Hepatic stellate cell (primary cell): Measurements from ENCODE around the gene SLC7A6OS.
A peak's percentile ranks its signal among the peaks of the same experiment; 100 is the strongest.

Source experiments
- DNase-seq: peaks from one replicate; pipeline ENCODE4 v3.0.0; 2011; ENCODE audit warnings: low spot score

SLC7A6OS gene

DNA sequence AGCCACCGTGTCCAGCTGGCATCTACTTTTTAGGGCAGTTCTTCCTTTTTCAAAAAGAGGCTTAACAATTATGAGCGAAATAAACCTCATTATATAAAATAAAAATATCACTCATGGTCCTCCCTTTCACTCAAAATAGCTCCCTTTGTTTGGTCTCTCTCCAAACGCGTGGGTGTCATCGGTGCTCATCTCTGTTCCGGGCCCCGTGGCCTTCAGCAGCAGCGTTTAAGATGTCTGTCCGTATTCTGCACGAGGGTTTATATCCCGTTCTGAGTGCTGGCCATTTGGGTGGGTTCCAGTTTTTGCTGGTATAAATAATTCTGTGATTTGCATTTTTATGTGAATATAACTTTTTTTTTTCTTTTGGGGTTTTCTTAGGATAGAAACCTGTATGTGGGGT, 33.5 kb upstream of the SLC7A6OS start:
- DNase-seq = no peak

DNA sequence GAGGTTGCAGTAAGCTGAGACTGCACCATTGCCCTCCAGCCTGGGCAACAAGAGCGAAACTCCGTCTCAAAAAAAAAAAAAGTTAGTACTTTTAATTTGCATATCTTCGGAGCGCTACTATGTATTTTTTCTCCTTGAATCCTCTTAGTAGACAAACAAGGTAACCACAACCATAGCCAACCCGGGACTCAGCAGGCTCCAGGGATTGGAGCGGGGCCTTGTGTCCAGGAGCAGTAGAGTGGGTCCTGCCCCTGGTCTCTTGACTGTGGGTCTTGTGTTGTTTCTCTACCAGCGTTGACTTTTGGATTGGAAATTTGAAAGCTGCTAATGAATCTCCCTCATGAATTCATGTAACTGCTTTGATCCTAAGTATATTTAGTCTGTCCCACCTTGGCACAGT, 32.4 kb upstream of the SLC7A6OS start:
- no peak for DNase-seq

DNA sequence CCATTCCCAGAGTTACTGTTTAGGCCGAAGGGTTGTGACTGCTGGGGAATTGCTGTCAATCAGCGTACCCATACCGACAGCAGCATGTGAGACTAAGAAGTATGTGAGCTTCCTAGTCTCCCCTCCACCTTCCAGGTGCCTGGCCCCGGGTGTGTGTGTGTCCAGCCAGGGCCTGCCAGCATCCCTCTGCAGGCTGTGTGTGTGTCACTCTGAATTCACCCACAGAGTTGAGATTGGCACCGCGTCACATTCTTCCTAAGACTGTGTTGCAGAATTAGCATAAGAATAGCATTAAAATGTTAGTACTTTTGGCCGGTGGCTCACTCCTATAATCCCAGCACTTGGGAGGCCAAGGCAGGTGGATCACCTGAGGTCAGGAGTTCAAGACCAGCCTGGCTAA, 31.9 kb upstream of the SLC7A6OS start:
- DNase-seq = no peak

DNA sequence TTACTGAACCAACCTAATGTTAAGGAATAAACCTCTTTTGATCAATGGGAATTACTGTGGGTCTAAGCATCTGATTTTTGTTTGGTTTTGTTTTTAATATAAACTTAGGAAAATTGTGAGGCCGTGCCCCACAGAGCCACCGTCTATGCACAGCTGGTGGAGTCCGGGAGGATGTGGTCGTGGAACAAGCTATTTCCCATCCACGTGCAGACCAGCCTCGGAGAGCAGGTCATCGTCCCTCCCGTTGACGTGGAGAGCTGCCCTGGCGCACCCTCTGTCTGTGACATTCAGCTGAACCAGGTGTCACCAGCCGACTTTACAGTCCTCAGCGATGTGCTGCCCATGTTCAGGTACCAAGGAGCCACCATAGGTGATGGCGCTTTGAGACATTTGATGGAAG, 28.5 kb upstream of the SLC7A6OS start:
- DNase-seq = no peak

DNA sequence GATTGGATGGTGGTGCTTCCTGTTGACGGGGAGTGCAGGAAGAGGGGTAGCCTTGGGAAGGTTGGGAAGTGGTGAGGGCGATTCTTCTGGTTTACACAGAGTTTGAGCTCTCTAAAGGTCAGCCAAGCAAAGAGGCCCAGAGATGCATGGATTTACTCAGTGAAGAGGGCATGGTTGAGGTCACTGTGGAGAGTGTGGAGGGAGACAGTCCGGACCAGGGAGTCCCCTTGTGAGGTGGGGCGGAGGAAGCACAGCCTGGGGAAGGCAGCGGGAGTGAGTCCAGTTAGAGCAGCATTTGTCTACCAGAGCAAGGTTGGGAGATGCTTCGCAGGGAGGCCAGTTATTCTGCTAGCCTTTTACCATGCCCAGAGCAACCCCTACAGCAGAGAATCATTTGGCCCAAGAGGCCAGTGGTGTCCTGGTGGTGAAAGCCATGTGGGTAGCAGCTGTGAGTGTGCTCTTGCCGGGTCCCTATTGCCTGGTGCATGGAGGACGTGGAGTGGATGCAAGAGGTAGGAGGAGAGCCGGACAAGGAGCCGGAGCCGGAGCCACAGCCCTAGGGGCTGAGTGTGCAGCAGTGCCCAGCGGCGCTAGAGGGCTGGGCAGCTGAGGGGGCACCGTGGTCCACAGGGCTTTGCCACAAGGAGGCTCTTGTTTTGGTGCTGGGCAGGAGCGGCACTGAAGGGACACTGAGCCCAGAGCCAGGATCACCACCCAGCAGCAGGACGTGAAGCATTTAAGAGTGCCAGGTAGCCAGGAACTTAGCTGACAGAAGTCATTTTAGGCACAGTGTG, 27.8 kb upstream of the SLC7A6OS start:
- no peak for DNase-seq

DNA sequence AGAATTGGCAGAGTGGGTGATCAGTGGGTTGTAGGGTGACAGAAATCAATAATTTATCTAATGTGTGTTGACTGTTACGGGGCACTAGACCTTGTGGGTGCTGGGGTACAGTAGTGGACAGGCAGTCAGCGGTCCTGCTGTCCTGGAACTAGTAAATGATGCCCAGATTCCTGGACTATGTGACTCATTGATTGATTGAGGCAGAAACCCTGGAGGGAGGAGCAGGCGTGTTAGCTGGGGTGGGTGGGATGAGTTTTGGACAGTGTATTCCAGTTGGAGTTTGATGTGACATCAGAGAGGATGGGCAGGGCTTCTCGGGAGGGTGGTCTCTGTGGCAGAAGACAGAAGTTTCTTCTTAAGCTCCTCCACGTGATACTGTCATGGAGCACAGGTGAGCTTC, 24.4 kb upstream of the SLC7A6OS start:
- DNase-seq = no peak

DNA sequence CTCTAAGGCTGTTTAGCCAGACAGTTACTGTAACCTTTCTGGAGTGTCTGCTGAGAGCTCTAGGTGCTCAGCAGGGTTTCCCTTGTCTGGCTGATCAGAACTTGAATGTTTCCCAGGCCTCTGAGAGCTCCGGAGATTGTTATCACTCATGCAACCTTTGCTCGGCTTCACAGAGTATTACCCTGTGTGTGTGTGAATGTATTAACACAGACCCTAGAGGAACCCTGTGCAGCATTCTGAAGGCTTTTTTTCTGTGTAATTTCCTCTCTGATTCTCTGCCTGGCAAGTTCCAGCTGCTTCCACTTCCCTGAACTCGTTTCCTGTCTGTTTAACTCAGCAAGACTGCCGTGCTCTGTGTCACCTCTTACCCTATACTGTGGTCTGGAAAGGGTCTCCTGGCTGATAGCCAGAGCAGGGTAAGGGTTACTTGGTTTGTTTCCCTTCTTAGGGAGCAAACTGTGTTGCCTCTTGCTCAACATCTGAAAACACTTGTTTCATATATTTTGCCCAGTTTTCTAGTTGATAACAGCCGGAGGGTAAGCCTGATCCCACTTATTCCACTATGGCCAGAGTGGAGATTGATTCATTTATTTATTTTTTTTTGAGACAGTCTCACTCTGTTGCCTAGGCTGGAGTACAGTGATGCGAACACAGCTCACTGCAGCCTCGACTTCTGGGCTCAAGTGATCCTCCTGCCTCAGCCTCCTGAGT, 21.8 kb upstream of the SLC7A6OS start:
- no peak for DNase-seq

DNA sequence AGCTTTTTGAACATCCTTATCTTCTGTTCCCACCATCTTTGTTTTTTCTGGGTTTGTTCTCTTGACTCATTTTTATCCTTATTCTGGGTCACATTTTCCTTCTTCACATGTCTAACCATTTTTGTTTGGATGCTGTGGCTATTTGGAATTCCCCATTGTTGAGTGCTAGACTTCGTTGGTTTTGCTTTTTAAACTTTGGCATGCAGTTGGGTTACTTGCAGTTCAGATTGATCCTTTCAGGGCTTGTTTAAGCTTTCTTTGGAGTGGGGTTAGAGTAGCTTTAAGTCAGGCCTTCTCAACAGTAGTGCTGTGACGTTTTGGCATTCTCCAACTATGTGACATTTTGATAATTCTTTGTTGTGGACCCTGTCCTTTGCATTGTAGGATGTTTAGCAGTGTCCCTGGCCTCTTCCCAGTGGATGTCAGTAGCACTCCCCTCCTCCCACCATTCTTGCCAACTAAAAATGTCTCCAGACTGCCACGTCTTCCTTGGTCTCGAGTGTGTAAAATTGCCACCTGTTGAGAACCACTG, 21.2 kb upstream of the SLC7A6OS start:
- DNase-seq = peak; percentile 40

DNA sequence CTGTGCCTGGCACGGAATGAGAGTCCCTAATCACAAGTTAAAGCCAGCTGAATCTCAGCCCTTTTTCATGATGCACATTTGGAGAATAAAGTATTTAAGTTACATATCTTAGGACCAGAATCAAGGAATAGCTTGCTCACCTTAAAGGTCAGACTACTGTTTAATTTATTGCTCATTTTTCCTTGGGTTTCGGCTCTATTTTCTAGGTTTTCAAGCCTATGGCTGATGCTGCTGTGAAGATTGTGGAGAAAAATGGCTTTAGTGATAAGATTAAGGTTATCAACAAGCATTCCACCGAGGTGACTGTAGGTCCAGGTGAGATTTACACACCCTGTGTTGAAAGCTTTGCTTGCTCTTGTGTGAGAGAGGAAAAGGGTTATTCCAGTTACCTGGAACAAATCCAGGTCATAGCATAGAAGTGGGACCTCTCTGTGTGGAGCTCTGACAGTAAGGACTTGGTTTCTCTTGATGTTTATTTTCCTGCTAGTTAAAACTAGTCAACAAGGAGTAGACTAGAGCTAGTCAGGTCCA, 18.2 kb upstream of the SLC7A6OS start:
- DNase-seq = no peak

DNA sequence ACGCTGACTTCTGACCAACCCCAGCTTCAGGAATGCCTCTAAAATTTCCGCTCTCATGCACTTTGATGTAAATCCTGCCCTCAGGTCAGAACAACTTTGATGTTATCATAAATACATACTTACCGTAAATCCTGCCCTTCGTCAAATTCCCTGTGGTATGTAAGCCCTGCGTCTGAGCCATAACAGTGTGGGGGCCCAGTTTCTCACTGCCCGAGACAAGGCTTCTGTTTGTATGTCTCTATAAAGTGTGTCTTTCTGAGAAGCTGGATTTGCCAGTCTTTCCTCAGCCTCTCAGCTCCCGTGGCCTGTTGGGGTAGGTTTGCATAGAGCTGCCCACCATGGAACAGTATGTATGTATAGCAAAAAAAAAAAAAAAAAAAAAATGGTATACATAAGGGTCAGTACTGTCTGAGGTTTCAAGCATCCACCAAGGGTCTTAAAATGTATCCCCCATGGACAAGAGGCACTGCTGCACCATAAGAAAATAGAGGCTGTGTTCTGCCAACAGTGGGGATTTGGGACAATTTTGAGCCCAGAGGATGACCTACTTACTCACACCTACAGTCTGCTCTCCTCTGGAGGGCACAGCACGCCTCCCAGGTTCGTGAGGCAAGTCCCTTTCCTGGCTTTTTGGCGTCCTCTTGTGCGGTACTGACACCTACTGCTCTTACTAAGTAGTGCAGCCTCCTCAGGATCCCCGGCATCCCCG, 17.6 kb upstream of the SLC7A6OS start:
- DNase-seq = peak; percentile 84

DNA sequence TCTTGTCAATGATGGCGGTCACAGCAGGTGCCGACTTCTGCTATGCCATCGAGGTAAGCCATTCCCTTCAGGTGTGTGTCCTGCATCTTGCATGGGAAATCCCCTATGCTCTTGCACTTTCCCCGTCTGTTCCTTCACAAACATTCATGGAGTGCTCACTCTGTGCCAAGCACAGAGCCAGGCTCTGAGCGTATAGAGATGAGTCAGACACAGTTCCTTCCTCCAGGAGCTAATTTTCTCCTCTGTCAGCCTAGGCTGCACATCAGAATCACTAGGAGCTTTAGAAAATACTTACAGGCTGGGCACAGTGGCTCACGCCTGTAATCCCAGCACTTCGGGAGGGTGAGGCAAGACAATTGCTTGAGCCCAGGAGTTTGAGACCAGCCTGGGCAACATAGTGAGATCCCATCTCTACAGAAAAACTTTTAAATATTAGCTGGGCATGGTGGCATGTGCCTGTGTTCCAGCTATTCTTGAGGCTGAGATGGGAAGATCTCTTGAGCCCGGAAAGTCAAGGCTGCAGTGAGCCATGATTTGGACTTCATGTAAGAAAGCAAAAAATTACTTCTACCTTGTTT, 14.1 kb upstream of the SLC7A6OS start:
- DNase-seq = no peak

DNA sequence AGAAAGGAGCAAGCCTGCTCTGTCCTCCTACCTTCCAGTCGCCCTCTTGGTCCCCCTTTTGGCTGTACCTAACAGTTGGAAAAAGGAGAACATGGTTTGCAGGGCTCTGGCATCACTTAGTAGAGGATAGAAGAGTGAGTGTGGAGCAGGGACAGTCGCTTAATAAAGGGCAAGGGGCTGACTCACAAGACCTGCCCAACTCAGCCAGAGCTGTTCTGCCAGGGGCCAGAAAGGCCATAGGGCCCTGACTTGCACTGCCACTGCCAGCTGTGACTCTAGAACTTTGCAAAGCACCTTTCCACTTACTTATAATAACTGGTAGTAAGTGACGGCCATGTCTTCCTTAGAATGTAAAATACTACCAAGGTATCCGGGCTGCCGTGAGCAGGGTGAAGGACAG, 13.6 kb upstream of the SLC7A6OS start:
- no peak for DNase-seq

DNA sequence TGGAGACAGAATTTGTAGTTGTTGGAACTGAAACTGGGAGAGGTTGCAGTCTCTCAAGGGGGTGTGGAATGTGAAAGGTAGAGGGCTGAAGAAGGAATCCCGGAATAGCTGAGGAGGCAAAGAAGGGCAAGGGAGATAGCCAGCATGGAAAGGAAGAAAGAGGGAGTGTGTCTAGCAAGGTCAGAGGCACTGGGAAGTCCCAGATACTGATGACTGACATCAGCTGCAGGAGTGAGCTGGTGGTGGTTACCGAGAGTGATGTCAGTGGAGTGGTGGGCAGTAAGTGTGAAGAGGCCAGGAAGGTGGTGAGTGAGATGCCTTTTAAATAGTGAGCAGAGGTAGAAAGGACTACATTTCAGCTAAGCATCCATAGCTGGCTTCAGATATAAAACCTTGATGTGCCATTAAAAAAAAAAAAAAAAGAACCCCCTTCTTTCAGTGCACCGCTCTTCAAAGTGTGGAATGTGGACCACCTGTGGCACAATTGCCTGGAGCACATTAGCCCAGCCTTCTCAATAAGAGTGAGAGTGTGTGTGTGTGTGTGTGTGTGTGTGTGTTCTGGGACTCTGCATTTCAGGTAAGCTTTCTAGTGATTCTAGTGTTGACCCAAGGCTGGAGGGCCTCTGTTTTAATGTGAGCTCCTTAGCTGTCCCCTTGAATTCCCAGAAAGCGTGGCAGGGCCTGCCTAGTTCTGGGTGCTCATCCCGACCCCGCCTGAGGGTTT, 8.6 kb upstream of the SLC7A6OS start:
- no peak for DNase-seq

DNA sequence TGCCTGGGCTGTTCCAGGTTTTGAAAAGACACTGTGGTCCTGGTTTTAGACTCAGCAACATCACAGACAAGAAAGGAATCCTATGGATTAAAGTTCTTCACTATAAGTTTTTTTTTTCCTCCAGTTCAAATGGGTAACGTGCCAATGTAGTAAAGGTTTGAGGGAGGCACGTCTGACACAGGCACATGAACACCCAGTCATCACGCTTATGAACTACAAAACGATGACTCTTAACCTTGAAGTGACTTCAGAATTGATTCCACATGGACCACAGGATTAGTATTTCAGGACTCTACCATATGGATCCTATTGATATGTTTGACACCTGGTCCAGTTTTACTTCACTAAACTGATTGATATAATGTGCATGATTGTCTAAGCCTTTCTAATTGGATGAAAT, 2.4 kb upstream of the SLC7A6OS start:
- DNase-seq = no peak

DNA sequence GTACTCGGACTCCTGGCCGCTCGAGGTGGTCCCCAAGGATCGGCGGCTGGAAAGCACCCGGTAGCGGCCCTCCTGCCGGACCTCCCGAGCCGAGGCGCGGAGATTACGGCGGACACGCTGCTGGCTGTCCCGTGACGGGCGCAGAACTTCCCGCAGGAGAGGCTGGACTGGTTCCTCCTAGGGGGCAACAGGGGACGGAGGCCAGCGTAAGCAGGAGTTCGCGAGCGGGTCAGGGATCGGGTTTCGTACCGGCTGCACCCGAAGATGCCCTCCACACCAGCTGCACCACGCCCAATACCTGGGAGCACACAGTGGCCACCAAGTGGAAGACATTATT, 341 bp downstream of the SLC7A6OS start:
- DNase-seq = peak; percentile 50

DNA sequence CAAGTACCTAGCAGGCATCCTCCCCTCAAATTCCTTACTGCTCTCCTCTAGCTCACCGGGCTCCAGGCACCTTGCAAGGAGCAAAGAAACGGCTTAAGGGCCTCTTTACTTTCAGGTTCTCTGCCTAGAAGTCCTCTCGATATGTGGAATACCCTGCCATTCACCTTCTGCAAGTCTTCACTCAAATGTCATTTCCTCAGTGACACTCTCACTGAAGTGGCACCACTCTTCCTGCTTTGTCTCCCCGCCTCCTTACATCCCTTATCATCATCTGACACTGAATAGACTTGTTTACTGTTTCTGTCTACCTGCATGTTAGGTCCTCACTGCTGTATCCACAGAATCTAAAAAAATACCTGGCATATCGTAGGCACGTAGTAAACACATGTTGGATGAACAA, 947 bp downstream of the SLC7A6OS start:
- no peak for DNase-seq

DNA sequence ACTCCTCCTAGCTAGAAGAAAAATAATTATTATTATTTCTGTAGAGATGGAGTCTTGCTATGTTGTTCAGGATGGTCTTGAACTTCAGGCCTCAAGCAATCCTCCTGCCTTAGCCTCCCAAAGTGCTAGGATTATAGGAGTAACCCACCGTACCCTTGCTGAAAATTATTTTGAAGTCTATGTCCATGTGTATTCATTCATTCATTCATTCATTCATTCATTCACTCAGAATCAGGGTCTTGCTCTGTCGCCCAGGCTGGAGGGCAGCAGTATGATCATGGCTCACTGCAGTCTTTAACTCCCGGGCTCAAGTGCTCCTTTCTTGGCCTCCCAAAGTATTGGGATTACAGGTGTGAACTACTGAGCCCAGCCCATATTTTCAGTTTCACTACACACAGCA, 4.1 kb downstream of the SLC7A6OS start:
- no peak for DNase-seq

DNA sequence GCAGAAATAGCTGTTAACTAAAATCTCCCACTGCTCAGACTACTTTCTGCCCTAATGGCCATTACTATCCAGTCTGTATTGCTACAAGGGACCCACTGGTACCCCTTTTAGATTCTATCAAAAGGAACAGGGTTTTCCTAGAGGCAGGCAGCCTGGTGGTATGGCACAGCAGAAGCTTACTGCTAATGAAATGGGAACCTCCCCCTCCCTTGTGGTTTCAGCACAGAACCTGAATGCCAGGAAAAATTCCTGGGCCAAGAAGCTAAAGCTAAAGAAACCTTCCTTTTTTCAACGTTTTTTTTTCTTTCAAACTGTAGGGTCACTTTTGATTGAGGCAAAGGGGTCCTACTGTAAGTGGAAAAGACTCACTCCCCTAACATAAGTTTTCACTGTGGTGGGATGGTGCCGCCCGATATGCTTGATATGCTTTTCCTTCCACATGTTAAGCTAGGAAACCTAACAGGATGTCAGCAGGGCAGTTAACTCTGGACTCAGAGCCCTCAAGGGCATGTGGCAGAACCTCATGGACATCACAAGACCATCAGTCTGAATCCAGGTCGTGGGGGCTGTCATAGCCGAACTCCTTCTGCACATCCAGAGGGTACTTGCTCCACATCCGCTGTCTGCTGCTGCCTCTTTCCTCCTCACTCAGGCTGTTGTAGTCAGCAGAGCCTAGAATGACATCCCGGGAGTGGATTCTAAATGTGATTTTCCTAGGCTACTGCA, 9.8 kb downstream of the SLC7A6OS start:
- no peak for DNase-seq

DNA sequence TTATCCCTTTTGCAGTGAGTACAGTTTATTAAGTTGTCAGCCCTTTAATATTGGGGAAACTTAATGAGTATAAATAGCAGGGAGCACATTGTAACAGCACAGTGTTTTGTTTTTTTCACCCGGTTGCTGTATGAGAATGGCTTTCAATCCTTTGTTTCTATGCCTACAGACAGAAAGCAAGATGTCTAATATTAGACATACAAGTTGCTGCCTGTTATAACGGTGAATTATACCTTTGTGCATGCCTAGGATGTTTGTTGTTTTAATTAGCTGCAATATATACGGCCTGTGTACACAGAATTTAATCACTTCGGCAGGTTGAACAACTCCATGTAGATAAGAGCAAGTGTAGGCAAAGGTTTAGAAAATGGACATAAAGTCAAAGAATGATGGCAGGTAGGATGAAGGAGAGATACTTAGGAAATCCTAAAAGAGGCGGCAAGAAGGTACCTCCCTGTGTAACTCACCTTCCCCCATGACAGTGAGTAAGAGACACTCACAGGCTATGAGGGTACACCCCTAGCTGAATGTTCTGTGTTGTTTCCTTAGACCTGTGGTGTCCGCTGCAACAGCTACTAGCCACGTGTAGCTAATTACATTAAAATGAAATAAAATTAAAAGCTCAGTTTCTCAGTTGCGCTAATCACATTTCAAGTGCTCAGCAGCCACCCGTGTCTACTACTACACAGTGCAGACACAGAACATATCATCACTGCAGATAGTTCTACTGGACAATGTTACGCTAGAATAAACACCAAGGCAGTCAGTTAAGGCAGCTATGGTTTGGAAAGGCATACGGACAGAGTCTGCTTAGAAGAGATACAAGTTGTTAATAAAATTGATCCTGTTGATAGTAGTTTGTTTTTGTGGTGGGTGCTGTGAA, 10.9 kb downstream of the SLC7A6OS start:
- DNase-seq = no peak
